Measurements from ENCODE around the gene GMDS. TPM values are rescaled to one million over a fixed set of nuclear protein-coding genes. Genes with fewer than 3 reads are reported as not detected.

GMDS gene
- total and polyA plus RNA-seq, 2 of the 13 experiments (the other 11 are each of a cell fraction or from before 2014, with no cell fraction given), result 64.4 to 112 TPM

DNA sequence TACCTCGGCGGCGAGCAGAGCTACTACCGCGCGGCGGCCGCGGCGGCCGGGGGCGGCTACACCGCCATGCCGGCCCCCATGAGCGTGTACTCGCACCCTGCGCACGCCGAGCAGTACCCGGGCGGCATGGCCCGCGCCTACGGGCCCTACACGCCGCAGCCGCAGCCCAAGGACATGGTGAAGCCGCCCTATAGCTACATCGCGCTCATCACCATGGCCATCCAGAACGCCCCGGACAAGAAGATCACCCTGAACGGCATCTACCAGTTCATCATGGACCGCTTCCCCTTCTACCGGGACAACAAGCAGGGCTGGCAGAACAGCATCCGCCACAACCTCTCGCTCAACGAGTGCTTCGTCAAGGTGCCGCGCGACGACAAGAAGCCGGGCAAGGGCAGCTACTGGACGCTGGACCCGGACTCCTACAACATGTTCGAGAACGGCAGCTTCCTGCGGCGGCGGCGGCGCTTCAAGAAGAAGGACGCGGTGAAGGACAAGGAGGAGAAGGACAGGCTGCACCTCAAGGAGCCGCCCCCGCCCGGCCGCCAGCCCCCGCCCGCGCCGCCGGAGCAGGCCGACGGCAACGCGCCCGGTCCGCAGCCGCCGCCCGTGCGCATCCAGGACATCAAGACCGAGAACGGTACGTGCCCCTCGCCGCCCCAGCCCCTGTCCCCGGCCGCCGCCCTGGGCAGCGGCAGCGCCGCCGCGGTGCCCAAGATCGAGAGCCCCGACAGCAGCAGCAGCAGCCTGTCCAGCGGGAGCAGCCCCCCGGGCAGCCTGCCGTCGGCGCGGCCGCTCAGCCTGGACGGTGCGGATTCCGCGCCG, 634.7 kb downstream of the GMDS start (continued):
- TF ChIP-seq ZBTB40 (IDR thresholded peaks at IDR 0.05) (no peak), ZBTB40 (CRISPR knock-in tag; IDR thresholded peaks at IDR 0.05) (no peak), CCAR2 (optimal IDR thresholded peaks at IDR 0.05; ENCODE audit: low read depth, low read length) (no peak), ZBTB7B (CRISPR knock-in tag; IDR thresholded peaks at IDR 0.05) (no peak), RCOR2 (CRISPR knock-in tag; IDR thresholded peaks at IDR 0.05) (no peak), ZNF7 (CRISPR knock-in tag; IDR thresholded peaks at IDR 0.05) (no peak), SNAPC2 (CRISPR knock-in tag; IDR thresholded peaks at IDR 0.05) (no peak), ZNF614 (CRISPR knock-in tag; IDR thresholded peaks at IDR 0.05; ENCODE audit: borderline replicate concordance) (no peak; the same call in 1 of the 2 replicates), ZNF552 (CRISPR knock-in tag; IDR thresholded peaks at IDR 0.05; ENCODE audit: borderline replicate concordance) (no peak), GPBP1L1 (CRISPR knock-in tag; IDR thresholded peaks at IDR 0.05) (no peak), RNF2 (conservative IDR thresholded peaks at IDR 0.05; ENCODE audit: low read depth) (peak; percentile 51; the same call in 1 of the 2 replicates), ZIK1 (CRISPR knock-in tag; IDR thresholded peaks at IDR 0.05; ENCODE audit: borderline replicate concordance, low read depth) (no peak)
- TF ChIP-seq, protein P1, sequence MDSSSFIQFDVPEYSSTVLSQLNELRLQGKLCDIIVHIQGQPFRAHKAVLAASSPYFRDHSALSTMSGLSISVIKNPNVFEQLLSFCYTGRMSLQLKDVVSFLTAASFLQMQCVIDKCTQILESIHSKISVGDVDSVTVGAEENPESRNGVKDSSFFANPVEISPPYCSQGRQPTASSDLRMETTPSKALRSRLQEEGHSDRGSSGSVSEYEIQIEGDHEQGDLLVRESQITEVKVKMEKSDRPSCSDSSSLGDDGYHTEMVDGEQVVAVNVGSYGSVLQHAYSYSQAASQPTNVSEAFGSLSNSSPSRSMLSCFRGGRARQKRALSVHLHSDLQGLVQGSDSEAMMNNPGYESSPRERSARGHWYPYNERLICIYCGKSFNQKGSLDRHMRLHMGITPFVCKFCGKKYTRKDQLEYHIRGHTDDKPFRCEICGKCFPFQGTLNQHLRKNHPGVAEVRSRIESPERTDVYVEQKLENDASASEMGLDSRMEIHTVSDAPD (CRISPR knock-in tag; IDR thresholded peaks at IDR 0.05), result no peak
- TF ChIP-seq, protein P2, sequence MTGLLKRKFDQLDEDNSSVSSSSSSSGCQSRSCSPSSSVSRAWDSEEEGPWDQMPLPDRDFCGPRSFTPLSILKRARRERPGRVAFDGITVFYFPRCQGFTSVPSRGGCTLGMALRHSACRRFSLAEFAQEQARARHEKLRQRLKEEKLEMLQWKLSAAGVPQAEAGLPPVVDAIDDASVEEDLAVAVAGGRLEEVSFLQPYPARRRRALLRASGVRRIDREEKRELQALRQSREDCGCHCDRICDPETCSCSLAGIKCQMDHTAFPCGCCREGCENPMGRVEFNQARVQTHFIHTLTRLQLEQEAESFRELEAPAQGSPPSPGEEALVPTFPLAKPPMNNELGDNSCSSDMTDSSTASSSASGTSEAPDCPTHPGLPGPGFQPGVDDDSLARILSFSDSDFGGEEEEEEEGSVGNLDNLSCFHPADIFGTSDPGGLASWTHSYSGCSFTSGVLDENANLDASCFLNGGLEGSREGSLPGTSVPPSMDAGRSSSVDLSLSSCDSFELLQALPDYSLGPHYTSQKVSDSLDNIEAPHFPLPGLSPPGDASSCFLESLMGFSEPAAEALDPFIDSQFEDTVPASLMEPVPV (CRISPR knock-in tag; IDR thresholded peaks at IDR 0.05), result peak; percentile 31; the same call in 1 of the 2 replicates
